RPMI8226 (cell line): ENCODE results near the gene CCDC66.
A peak's percentile ranks its signal among the peaks of the same experiment; 100 is the strongest.
"Not testable (repeated sequence)": the region's sequence is repeated elsewhere in the genome, so short reads cannot be mapped to it uniquely, and the experiment has no call there.

Source experiments
- DNase-seq: peaks from one replicate; pipeline ENCODE4 v3.0.0-alpha.2; 2015

CCDC66 gene

GRCh38 chr3:56556908-56557830 lies at the start of gene CCDC66:
TSS of gene CCDC66 (plus strand) at chr3:56557175. CDS start at chr3:56557243, 68 bp downstream.
- peak; percentile 95 for DNase-seq

- DNase-seq = no peak
Observed at GRCh38 chr3:56519641-56520040, 37.3 kb upstream of the CCDC66 start.

DNA sequence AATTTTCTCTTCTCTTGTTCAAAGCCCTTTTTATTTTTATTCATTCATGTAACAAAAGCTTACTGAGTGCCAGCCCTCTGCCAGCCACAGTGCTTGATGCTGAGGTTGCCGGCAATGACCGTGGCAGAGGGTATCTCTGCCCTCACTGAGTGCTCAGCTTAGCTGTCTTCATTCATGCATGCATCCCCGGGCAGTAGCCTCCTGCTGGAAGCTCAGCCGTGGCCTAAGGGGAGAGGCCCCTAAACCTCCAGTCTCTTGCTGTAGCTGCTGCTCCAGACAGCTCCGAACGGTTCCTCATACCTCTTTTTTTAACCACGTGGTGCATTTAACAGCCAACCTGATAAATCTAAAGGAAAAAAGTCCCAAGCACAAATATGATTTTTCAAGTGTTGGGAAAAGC lies 34.6 kb upstream of the CCDC66 start:
- no peak for DNase-seq

GRCh38 chr3:56525291-56525690 lies 31.7 kb upstream of the CCDC66 start:
- DNase-seq = no peak

DNA sequence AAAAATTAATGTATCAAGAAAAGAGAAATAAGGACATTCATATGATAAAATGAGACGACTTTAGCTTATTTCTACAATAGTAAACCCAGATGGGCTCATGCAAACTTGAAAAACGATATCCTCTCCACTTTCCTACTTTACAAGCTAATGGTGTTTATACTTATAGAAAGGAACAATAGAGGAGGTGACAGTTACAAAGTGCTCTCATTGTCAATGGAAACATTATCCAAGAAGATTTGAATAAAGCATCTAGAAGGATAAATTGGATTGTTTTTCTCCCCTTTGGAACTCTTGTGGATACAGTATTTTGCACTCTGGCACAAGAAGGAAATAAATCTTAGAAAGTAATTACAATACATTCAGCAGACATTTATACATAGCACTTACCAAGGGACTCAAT lies 20.2 kb upstream of the CCDC66 start:
- no peak for DNase-seq

DNA sequence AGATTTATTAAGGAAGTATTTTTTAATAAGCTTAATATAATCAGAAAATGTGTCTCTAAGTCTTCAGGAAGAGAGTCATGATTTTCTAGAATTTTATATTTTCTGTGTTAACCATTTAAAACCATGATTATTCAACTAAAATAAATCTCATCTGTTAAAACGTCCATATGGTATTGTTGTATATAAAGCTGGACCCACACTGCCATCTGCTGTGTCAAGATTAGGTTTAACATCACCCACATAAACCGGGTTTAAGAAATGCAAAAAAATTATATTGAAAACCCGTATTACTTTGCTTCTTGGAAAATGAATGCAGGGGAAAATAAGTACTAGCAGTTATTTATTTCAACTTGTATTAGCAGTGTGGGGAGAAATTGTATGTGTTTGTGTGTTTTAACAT lies 9.5 kb upstream of the CCDC66 start:
- no peak for DNase-seq

DNA sequence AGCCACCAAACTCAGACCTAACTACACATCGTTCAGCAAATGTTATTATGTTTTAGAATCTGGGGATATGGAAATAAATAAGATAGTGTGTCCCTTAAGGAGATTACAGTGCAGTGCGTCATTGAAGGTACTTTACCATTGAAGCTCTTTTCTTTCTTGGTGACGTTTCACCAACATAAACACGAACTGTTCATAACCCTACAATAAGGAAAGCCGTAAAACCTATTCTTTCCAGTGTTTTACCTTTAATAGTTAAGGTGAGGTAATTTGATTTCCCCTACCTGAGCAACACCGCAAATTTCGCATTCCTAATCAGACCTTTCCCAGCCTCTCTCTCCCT lies 826 bp downstream of the CCDC66 start:
- DNase-seq = no peak

GRCh38 chr3:56573501-56573900 lies 16.5 kb downstream of the CCDC66 start:
- DNase-seq = no peak

DNA sequence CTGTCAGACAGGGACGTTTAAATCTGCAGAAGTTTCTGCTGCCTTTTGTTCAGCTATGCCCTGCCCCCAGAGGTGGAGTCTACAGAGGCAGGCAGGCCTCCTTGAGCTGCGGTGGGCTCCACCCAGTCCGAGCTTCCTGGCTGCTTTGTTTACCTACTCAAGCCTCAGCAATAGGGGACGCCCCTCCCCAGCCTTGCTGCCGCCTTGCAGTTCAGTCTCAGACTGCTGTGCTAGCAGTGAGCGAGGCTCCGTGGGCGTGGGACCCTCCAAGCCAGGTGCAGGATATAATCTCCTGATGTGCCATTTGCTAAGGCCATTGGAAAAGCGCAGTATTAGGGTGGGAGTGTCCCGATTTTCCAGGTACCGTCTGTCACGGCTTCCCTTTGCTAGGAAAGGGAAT lies 25.0 kb downstream of the CCDC66 start:
- not testable (repeated sequence) for DNase-seq

- not testable (repeated sequence) for DNase-seq
Observed at GRCh38 chr3:56584275-56584674, 27.3 kb downstream of the CCDC66 start.

DNA sequence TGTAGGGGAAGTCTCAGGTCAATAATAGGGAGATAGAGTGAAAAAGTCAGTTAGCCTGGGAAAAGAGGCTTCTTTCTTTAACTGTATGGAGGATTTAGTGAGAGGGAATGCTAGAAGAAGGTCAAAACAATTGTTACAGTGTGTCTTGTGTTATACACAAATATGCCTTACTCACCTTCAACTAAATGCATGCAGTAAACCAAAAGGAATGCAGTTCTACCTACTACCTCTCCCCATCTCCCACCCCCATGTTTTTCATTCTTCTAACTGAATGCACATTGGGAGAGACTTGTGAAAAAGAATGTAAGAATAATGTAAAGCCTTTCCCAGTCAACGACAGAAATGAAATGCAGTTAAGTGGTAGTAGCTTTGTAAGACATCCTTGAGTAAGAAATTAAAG lies 33.8 kb downstream of the CCDC66 start:
- no peak for DNase-seq

GRCh38 chr3:56591262-56591661 lies 34.3 kb downstream of the CCDC66 start:
- DNase-seq = no peak

GRCh38 chr3:56593455-56594158 lies 36.6 kb downstream of the CCDC66 start:
- DNase-seq = no peak

- DNase-seq = no peak
Observed at GRCh38 chr3:56595975-56596840, 39.2 kb downstream of the CCDC66 start.

- DNase-seq = not testable (repeated sequence)
Observed at GRCh38 chr3:56608479-56608878, 51.5 kb downstream of the CCDC66 start.

DNA sequence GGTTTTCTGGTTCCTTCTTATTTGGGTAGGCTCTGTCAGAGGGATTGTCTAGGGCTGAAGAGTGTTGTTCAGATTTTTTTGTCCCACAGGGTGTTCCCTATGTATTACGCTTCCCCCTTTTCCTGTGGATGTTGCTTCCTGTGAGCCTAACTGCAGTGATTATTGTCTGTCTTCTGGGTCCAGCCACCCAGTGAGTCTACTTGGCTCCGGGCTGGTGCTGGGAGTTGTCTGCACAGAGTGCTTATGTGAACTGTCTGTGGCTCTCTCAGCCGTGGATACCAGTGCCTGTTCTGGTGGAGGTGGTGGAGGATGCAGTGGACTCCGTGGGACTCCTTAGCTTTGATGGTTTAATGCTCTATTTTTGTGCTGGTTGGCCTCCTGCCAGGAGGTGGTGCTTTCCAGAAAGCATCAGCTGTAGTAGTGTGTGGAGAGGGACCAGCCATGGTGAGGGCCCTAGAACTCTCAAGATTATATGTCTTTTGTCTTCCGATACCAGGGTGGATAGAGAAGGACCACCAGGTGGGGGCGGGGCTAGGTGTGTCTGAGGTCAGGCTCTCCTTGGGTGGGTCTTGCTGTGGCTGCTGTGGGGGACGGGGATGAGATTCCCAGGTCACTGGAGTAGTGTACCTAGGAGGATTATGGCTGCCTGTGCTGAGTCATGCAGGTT lies 53.8 kb downstream of the CCDC66 start:
- no peak for DNase-seq

GRCh38 chr3:56611364-56611763 lies 54.4 kb downstream of the CCDC66 start:
- DNase-seq = no peak

- DNase-seq = no peak
Observed at GRCh38 chr3:56612146-56612545, 55.2 kb downstream of the CCDC66 start.

GRCh38 chr3:56613016-56613415 lies 56.0 kb downstream of the CCDC66 start:
- no peak for DNase-seq

DNA sequence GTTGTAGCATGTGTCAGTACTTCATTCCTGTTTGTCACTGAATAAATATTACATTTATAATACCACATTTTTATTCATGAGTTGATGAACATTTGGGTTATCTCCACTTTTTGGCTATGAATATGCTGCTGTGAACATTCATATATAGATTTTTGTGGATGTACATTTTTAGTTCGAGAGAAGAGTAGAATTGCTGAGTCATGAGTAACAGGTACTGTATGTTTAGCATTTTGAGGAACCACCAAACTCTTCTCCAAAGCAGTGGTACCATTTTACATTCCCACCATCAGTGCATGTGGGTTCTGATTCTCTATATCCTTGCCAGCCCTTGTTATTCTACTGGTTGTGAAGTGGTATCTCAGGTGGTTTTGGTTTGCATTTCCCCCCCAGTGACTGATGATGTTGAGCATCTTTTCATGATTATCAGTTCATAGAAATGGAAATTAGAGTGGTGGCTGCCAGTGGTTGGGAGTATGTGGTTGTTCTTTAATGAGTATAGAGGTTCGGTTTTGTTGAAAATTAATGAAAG lies 59.6 kb downstream of the CCDC66 start:
- DNase-seq = no peak

- DNase-seq = no peak
Observed at GRCh38 chr3:56620371-56620770, 63.4 kb downstream of the CCDC66 start.

- no peak for DNase-seq
Observed at GRCh38 chr3:56621681-56622080, 64.7 kb downstream of the CCDC66 start.
